Measurements from ENCODE around the gene SLC7A7. TPM values are rescaled to one million over a fixed set of nuclear protein-coding genes. Genes with fewer than 3 reads are reported as not detected.

The SLC7A7 gene
- total and polyA plus RNA-seq, 2 of the 13 experiments (the other 11 are each of a cell fraction or from before 2014, with no cell fraction given) = 0.13 to 0.63 TPM

DNA sequence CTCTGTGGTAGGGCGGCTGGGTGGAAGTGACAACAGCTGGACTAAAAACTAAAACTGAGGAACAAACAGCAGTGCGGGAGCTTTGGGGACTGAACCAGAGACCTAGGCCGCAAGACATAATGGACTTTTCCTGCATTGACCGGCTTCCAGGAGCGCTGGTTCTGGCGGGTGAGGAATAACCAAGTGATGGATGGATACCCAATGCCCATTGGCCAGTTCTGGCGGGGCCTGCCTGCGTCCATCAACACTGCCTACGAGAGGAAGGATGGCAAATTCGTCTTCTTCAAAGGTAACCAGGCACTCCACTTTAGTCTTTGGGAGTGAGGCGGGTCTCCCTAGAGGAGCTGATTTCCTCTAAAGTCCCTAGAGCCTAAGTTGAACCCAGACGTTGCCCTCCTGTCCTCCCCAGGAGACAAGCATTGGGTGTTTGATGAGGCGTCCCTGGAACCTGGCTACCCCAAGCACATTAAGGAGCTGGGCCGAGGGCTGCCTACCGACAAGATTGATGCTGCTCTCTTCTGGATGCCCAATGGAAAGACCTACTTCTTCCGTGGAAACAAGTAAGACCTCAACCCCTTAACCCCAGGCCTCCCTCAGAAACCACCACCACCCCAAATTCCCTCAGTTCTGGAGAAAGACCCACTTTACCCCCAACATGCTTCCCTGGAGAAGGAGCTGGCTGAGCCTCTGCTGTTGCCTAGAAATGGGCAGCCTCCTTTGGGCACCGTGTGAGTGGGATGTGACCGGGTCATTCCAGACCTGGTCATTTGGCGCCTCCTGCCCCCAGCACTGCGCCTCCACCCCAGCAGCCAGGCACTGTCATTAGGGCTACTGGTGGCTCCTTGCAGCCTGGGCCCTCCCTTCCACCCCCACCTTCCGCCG lies 29.2 kb upstream of the SLC7A7 start:
- no peak for DNase-seq (ENCODE audit: low spot score)
- no peak overlapping the region for H3K27ac ChIP-seq (ENCODE audit: extremely low read length, insufficient read depth, low read length)
- CTCF ChIA-PET (ENCODE audit: low intra/inter-chr PET ratio, low total read pairs) = no interaction called here
- no peaks in the 10 kb centered on the region for H3K9me3 ChIP-seq (ENCODE audit: low read length)
- POLR2A ChIA-PET = interaction anchor here (0.8 kb wide), 1 partner anchor 22 kb away, joined by 3 read pairs; no protein-coding TSS in a partner anchor
- H3K4me2 ChIP-seq (ENCODE audit: low read depth, low read length) = no peak overlapping the region
- H3K4me1 ChIP-seq (ENCODE audit: insufficient read depth, low read length) = peaks cover 21% of the 10 kb centered on the region
- intact Hi-C loops (cut with micrococcal nuclease; ENCODE audit: unreplicated experiment) (no loop called here), in situ Hi-C loops (cut with HindIII; ENCODE audit: extremely low pct_ligation_motif_present, low pct_unique_long_range_greater_than_20kb) (loop anchor here (5.0 kb wide), 1 partner anchor 287 kb away; no protein-coding TSS in a partner anchor)
- H3K27me3 ChIP-seq (ENCODE audit: control insufficient read depth in 1 of 2, insufficient read depth in 2 of 2, low read length in 2 of 2) = peaks cover 1 to 27% of the 10 kb centered on the region in 2 experiments; a peak in 4 of 5 replicates
- 75% methylated on average over 22 of the region's 22 CpGs for WGBS (ENCODE audit: low lambda C conversion rate)
- no TSS peak for BruUV-seq (replicated peaks)
- H3K9ac ChIP-seq (ENCODE audit: insufficient read depth, low read depth, low read length) = no peak overlapping the region
- no peak overlapping the region for H2AFZ ChIP-seq (ENCODE audit: low read length)
- FAIRE-seq = no peak
- H3K4me3 ChIP-seq (replicated peaks in 1 of 3; ENCODE audit: insufficient read depth in 1 of 3, low read depth in 2 of 3, low read length in 3 of 3) = no peak overlapping the region
- H4K20me1 ChIP-seq (ENCODE audit: insufficient read depth, low read length) = no peaks in the 10 kb centered on the region
- no peaks in the 10 kb centered on the region for H3K79me2 ChIP-seq (ENCODE audit: insufficient read depth, low read length)
- no peaks in the 10 kb centered on the region for H3K36me3 ChIP-seq (replicated peaks in 1 of 2; ENCODE audit: control insufficient read depth in 1 of 2, insufficient read depth in 2 of 2, low read length in 2 of 2)
- ATAC-seq = no peak
- TF ChIP-seq, protein P1, sequence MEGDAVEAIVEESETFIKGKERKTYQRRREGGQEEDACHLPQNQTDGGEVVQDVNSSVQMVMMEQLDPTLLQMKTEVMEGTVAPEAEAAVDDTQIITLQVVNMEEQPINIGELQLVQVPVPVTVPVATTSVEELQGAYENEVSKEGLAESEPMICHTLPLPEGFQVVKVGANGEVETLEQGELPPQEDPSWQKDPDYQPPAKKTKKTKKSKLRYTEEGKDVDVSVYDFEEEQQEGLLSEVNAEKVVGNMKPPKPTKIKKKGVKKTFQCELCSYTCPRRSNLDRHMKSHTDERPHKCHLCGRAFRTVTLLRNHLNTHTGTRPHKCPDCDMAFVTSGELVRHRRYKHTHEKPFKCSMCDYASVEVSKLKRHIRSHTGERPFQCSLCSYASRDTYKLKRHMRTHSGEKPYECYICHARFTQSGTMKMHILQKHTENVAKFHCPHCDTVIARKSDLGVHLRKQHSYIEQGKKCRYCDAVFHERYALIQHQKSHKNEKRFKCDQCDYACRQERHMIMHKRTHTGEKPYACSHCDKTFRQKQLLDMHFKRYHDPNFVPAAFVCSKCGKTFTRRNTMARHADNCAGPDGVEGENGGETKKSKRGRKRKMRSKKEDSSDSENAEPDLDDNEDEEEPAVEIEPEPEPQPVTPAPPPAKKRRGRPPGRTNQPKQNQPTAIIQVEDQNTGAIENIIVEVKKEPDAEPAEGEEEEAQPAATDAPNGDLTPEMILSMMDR (CRISPR knock-in tag; IDR thresholded peaks at IDR 0.05) = peak; percentile 41
- TF ChIP-seq CREM (IDR thresholded peaks at IDR 0.05) (no peak), CREM (CRISPR knock-in tag; IDR thresholded peaks at IDR 0.05) (no peak), STAG1 (CRISPR knock-in tag; IDR thresholded peaks at IDR 0.05) (peak; percentile 30; the same call in 1 of the 2 replicates)

Data from HepG2 (cell line).